ENCODE results near the gene KCNH4. TPM values are rescaled to one million over a fixed set of nuclear protein-coding genes. Genes with fewer than 3 reads are reported as not detected.

KCNH4 gene
- total and polyA plus RNA-seq, 2 of the 13 experiments (the other 11 are each of a cell fraction or from before 2014, with no cell fraction given), result 0.01 to 0.09 TPM

DNA sequence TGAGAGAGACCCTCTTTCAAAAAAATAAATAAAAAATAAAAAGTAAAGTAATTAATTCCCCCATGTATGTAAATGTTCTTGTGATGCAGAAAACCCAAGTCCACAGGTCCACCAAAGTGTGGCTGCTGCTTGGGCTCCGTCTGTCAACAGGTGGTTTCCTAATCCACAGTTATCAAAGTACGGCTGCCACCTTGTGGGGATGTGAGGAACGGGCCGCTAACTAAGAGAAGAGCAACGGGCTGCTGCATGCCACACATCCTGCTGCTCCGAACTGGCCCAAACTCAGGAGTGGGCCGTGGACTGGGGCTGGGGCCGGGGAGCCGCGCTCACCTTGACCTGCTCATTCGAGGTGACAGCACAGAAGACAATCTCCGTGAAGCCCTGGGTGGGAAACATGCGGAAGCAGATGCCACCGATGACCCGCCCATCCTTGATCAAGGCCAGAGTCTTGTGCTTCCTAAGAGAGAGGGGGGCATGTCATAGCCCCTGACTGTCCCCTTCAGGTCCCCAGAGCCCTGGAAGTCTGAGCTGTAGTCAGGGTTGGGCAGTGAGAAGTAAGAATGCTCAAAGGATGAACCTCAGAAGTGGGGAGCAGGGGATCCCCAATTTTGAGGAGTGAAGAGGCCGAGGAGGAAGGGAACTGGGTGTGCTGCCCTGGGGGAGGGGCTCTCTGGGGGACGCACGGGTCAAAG is 64.1 kb downstream of the KCNH4 start (continued):
- TF ChIP-seq REL (CRISPR knock-in tag; conservative IDR thresholded peaks at IDR 0.05) (peak; percentile 51; the same call in 1 of the 2 replicates), ZNF44 (CRISPR knock-in tag; IDR thresholded peaks at IDR 0.05) (no peak), ZNF3 (CRISPR knock-in tag; IDR thresholded peaks at IDR 0.05) (no peak), ZFP90 (CRISPR knock-in tag; IDR thresholded peaks at IDR 0.05; ENCODE audit: borderline replicate concordance) (no peak), ZNF138 (CRISPR knock-in tag; IDR thresholded peaks at IDR 0.05; ENCODE audit: low read depth) (no peak), SRF (IDR thresholded peaks at IDR 0.05; ENCODE audit: low read depth, low read length) (no peak), MAZ (IDR thresholded peaks at IDR 0.05; ENCODE audit: borderline replicate concordance, low read depth, low read length) (no peak), MAZ (CRISPR knock-in tag; IDR thresholded peaks at IDR 0.05; ENCODE audit: low read depth) (no peak), REPIN1 (CRISPR knock-in tag; IDR thresholded peaks at IDR 0.05; ENCODE audit: borderline replicate concordance, low read depth) (no peak), ZNF18 (CRISPR knock-in tag; IDR thresholded peaks at IDR 0.05; ENCODE audit: insufficient replicate concordance) (no peak), ZNF33A (CRISPR knock-in tag; IDR thresholded peaks at IDR 0.05; ENCODE audit: borderline replicate concordance) (no peak), EED (CRISPR knock-in tag; IDR thresholded peaks at IDR 0.05) (no peak), PPARG (CRISPR knock-in tag; conservative IDR thresholded peaks at IDR 0.05) (no peak), DMTF1 (CRISPR knock-in tag; IDR thresholded peaks at IDR 0.05) (no peak), HMGXB3 (CRISPR knock-in tag; IDR thresholded peaks at IDR 0.05; ENCODE audit: borderline replicate concordance) (peak; percentile 33; the same call in 1 of the 2 replicates), ZC3H4 (CRISPR knock-in tag; IDR thresholded peaks at IDR 0.05; ENCODE audit: borderline replicate concordance) (no peak)
- TF ChIP-seq, protein P1, sequence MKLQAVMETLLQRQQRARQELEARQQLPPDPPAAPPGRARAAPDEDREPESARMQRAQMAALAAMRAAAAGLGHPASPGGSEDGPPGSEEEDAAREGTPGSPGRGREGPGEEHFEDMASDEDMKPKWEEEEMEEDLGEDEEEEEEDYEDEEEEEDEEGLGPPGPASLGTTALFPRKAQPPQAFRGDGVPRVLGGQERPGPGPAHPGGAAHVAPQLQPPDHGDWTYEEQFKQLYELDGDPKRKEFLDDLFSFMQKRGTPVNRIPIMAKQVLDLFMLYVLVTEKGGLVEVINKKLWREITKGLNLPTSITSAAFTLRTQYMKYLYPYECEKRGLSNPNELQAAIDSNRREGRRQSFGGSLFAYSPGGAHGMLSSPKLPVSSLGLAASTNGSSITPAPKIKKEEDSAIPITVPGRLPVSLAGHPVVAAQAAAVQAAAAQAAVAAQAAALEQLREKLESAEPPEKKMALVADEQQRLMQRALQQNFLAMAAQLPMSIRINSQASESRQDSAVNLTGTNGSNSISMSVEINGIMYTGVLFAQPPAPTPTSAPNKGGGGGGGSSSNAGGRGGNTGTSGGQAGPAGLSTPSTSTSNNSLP (IDR thresholded peaks at IDR 0.05; ENCODE audit: low read depth, low read length), result peak; percentile 61; the same call in 1 of the 2 replicates
- TF ChIP-seq, protein P2, sequence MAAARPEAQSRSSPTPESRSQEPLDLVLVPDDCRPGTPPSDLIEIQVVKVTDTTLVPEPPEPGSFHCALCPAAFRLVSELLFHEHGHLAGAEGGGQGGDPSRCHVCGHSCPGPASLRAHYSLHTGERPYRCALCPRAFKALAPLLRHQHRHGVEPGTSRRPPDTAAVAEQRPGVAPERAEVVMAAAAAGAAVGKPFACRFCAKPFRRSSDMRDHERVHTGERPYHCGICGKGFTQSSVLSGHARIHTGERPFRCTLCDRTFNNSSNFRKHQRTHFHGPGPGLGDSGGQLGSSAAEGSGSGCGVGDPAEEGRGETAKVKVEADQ (CRISPR knock-in tag; IDR thresholded peaks at IDR 0.05; ENCODE audit: borderline replicate concordance), result no peak

All from HepG2 (cell line).